IMR-90 (cell line): Measurements from ENCODE around the gene WDR37. TPM values are rescaled to one million over a fixed set of nuclear protein-coding genes. Genes with fewer than 3 reads are reported as not detected.

Experiments used
- ATAC-seq: fragments of 200-7000 bp; cut with Tn5 transposase; 2 replicates; pipeline ENCODE4 v1.9.1; 2020; ENCODE audit warnings: low read depth, mild to moderate bottlenecking, moderate library complexity
- BruUV-seq: library from RNA; stranded (reverse); fragments of 400-500 nt; replicated peaks from 2 replicates; lab custom pipeline; 2021; lab: Mats Ljungman, UMichigan
- CTCF ChIA-PET: fragments of 300-600 bp; formaldehyde crosslinking; extraction: SDS; loops from one replicate; lab custom pipeline; 2021; ENCODE audit warnings: antibody characterized with exemption; lab: Yijun Ruan, JAX
- POLR2A ChIA-PET: fragments of 300-600 bp; sonication (Branson Sonifier 250); formaldehyde crosslinking; loops from one replicate; lab custom pipeline; 2022; ENCODE audit warnings: antibody characterized with exemption; ENCODE audit not compliant: unreplicated experiment; lab: Charles Lee
- DNase-seq: peaks from one replicate; pipeline ENCODE4 v3.0.0; 2013
- H2AFZ ChIP-seq: replicated peaks from 2 replicates; pipeline ENCODE3; 2013; ENCODE audit warnings: low read length, mild to moderate bottlenecking; ENCODE audit not compliant: poor library complexity
- H2AK5ac ChIP-seq: 2 replicates; pipeline ENCODE4 v1.6.1; 2013; ENCODE audit warnings: low read depth, low read length, inconsistent platforms
- H2AK9ac ChIP-seq: replicated peaks from 2 replicates; pipeline ENCODE3; 2013; ENCODE audit warnings: mild to moderate bottlenecking, low read depth, low read length, moderate library complexity; ENCODE audit not compliant: poor library complexity
- H2BK120ac ChIP-seq: 2 replicates; pipeline ENCODE4 v1.6.1; 2013; ENCODE audit warnings: low read depth, low read length, inconsistent platforms
- H2BK15ac ChIP-seq: 3 replicates; pipeline ENCODE4 v1.6.1; 2013; ENCODE audit warnings: low read depth, low read length, inconsistent platforms
- H2BK20ac ChIP-seq: 2 replicates; pipeline ENCODE4 v1.6.1; 2013; ENCODE audit warnings: low read depth, mild to moderate bottlenecking, inconsistent platforms, low read length, moderate library complexity
- H2BK5ac ChIP-seq: 2 replicates; pipeline ENCODE4 v1.6.1; 2013; ENCODE audit warnings: mild to moderate bottlenecking, low read depth, low read length, inconsistent platforms; ENCODE audit not compliant: poor library complexity, severe bottlenecking
- H3K14ac ChIP-seq: replicated peaks from 2 replicates; pipeline ENCODE4 v1.6.1; 2013; ENCODE audit warnings: low read depth, low read length, inconsistent platforms
- H3K18ac ChIP-seq: 2 replicates; pipeline ENCODE4 v1.6.1; 2013; ENCODE audit warnings: low read depth, low read length, control low read depth
- H3K23ac ChIP-seq: 2 replicates; pipeline ENCODE4 v1.6.1; 2013; ENCODE audit warnings: low read depth, low read length, inconsistent platforms
- H3K27ac ChIP-seq: 2 replicates; pipeline ENCODE4 v1.5.1; 2013; ENCODE audit warnings: mild to moderate bottlenecking, control low read depth, low read length; ENCODE audit not compliant: insufficient read depth
- H3K27me3 ChIP-seq: 2 replicates; pipeline ENCODE4 v1.6.1; 2013; ENCODE audit warnings: low read length; ENCODE audit not compliant: control insufficient read depth, insufficient read depth
- H3K36me3 ChIP-seq: 2 replicates; pipeline ENCODE4 v1.6.1; 2013; ENCODE audit warnings: low read length, mixed read lengths; ENCODE audit not compliant: control insufficient read depth, insufficient read depth
- H3K4ac ChIP-seq: 2 replicates; pipeline ENCODE4 v1.6.1; 2013; ENCODE audit warnings: low read depth, low read length, inconsistent platforms
- H3K4me1 ChIP-seq: 2 replicates; pipeline ENCODE4 v1.6.1; 2013; ENCODE audit warnings: low read length, mixed read lengths; ENCODE audit not compliant: control insufficient read depth, insufficient read depth
- H3K4me2 ChIP-seq: 2 replicates; pipeline ENCODE4 v1.6.1; 2013; ENCODE audit warnings: low read depth, mild to moderate bottlenecking, control low read depth, low read length, moderate library complexity
- H3K4me3 ChIP-seq: 2 replicates; pipeline ENCODE4 v1.5.1; 2013; ENCODE audit warnings: low read depth, mild to moderate bottlenecking, control low read depth, low read length, moderate library complexity; ENCODE audit not compliant: insufficient read depth
- H3K56ac ChIP-seq: 2 replicates; pipeline ENCODE4 v1.6.1; 2013; ENCODE audit warnings: low read length, inconsistent platforms; ENCODE audit not compliant: insufficient read depth; ENCODE audit errors: extremely low read depth
- H3K79me1 ChIP-seq, 2 experiments: 2 replicates each; pipeline ENCODE4 v1.6.1; 2013; ENCODE audit warnings: low read length in 2 of 2, inconsistent platforms in 1 of 2, low read depth in 1 of 2
- H3K9ac ChIP-seq: 2 replicates; pipeline ENCODE4 v1.6.1; 2013; ENCODE audit warnings: low read depth, low read length, control low read depth
- H3K9me1 ChIP-seq: 2 replicates; pipeline ENCODE4 v1.6.1; 2013; ENCODE audit warnings: low read length, inconsistent platforms; ENCODE audit not compliant: insufficient read depth
- H3K9me3 ChIP-seq: 2 replicates; pipeline ENCODE4 v1.6.1; 2013; ENCODE audit warnings: low read length; ENCODE audit not compliant: control insufficient read depth, insufficient read depth
- H4K20me1 ChIP-seq: 2 replicates; pipeline ENCODE4 v1.6.1; 2013; ENCODE audit warnings: low read length, inconsistent platforms; ENCODE audit not compliant: insufficient read depth
- H4K5ac ChIP-seq: 2 replicates; pipeline ENCODE4 v1.6.1; 2013; ENCODE audit warnings: mild to moderate bottlenecking, low read depth, low read length, control low read depth
- H4K8ac ChIP-seq, 2 experiments: 2 replicates each; pipeline ENCODE4 v1.6.1; 2013; ENCODE audit warnings: low read depth in 2 of 2, low read length in 2 of 2, control low read depth in 1 of 2, inconsistent platforms in 1 of 2
- H4K91ac ChIP-seq: 2 replicates; pipeline ENCODE4 v1.6.1; 2013; ENCODE audit warnings: low read depth, low read length, inconsistent platforms; ENCODE audit not compliant: insufficient read depth
- BHLHE40 ChIP-seq: fragments of 150-350 bp; IDR thresholded peaks from 2 replicates; pipeline ENCODE4 v1.6.1; 2016; ENCODE audit warnings: mild to moderate bottlenecking, low read depth, low read length
- FOS ChIP-seq: fragments of 150-350 bp; IDR thresholded peaks from 2 replicates; pipeline ENCODE4 v1.6.1; 2016; ENCODE audit warnings: low read depth, low read length
- MXI1 ChIP-seq: IDR thresholded peaks from 2 replicates; pipeline ENCODE4 v1.6.1; 2012; ENCODE audit warnings: low read depth, mild to moderate bottlenecking, low read length, moderate library complexity, borderline replicate concordance
- NFE2L2 ChIP-seq: fragments of 150-350 bp; IDR thresholded peaks from 2 replicates; pipeline ENCODE4 v1.6.1; 2016; ENCODE audit warnings: low read depth, mild to moderate bottlenecking, low read length
- POLR2A ChIP-seq: IDR thresholded peaks from 2 replicates; pipeline ENCODE4 v1.6.1; 2012; ENCODE audit warnings: mild to moderate bottlenecking, low read depth, low read length
- RCOR1 ChIP-seq: IDR thresholded peaks from 2 replicates; pipeline ENCODE4 v1.6.1; 2012; ENCODE audit warnings: mild to moderate bottlenecking, low read length, improper control_type of control experiment; ENCODE audit not compliant: insufficient replicate concordance
- SMC3 ChIP-seq: fragments of 150-350 bp; IDR thresholded peaks from 2 replicates; pipeline ENCODE4 v1.6.1; 2016; ENCODE audit warnings: low read depth, mild to moderate bottlenecking, antibody characterized with exemption, low read length, moderate library complexity
- WGBS, 2 experiments: methylation state at CpG; one replicate each; pipeline versions ENCODE4 v1.1.5 to v1.1.7; 2013; ENCODE audit warnings: missing lambda C conversion rate in 2 of 2; ENCODE audit not compliant: insufficient read length in 1 of 2; ENCODE audit errors: extremely low coverage in 2 of 2; 5-methylcytosine and 5-hydroxymethylcytosine counted together
- dilution Hi-C: fragments of 300-500 bp; cut with HindIII; formaldehyde crosslinking; loops from one replicate; pipeline ENCODE4 v1.14.3; 2018; ENCODE audit warnings: low sequenced_read_pairs; ENCODE audit not compliant: unreplicated experiment
- in situ Hi-C: fragments of 300-500 bp; cut with MboI; formaldehyde crosslinking; loops from 3 replicates; pipeline ENCODE4 v1.14.3; 2019; ENCODE audit warnings: low sequenced_read_pairs, inconsistent platforms, mixed read lengths
- intact Hi-C: fragments of 100-400 bp; cut with micrococcal nuclease; formaldehyde crosslinking; loops from 2 replicates; pipeline ENCODE4 v1.10.0; 2022
- polyA plus RNA-seq, 3 experiments: library from polyadenylated mRNA; depleted of rRNA; stranded (reverse); fragments of >200 nt; gene quantifications; 2 replicates each; pipeline ENCODE4 v1.2.3, GENCODE V29; 2012; ENCODE audit warnings: low replicate concordance in 1 of 3
- total RNA-seq: library from RNA; depleted of rRNA; stranded (reverse); fragments of >200 nt; gene quantifications from 2 replicates; pipeline ENCODE4 v1.2.3, GENCODE V29; 2012
- TF ChIP-seq, protein P1 (sequence below): conservative IDR thresholded peaks from 2 replicates; pipeline ENCODE4 v1.5.1; 2012; ENCODE audit warnings: mild to moderate bottlenecking, low read depth, low read length, improper control_type of control experiment

WDR37 gene
- total and polyA plus RNA-seq, 2 of the 4 experiments (the other 2 are of a cell fraction), result 12.7 to 14.5 TPM

GRCh38 chr10:1068380-1069361, 12.5 kb downstream of the WDR37 start:
- Histone ChIP-seq H3K4me3 (no peak overlapping the region), H3K36me3 (peaks cover 11% of the 10 kb centered on the region), H3K27ac (no peak overlapping the region), H3K9ac (no peak overlapping the region), H2AK5ac (no peak overlapping the region), H2BK20ac (no peak overlapping the region), H4K5ac (no peak overlapping the region), H3K23ac (no peak overlapping the region), H3K56ac (no peak overlapping the region), H3K9me1 (peaks cover 9% of the 10 kb centered on the region; the same call in 1 of the 2 replicates), H3K4ac (no peak overlapping the region), H4K91ac (no peak overlapping the region), H4K8ac (no peak overlapping the region), H3K4me1 (no peaks in the 10 kb centered on the region), H2BK5ac (no peak overlapping the region), H3K9me3 (no peaks in the 10 kb centered on the region), H3K79me1 (peaks cover 18 to 53% of the 10 kb centered on the region in 2 experiments), H3K4me2 (no peak overlapping the region), H2AK9ac (no peak overlapping the region), H3K18ac (no peak overlapping the region), H2BK120ac (no peak overlapping the region), H2AFZ (no peak overlapping the region), H3K14ac (no peak overlapping the region), H2BK15ac (no peak overlapping the region), H4K20me1 (peaks cover 10% of the 10 kb centered on the region; the same call in 1 of the 2 replicates), H3K27me3 (no peaks in the 10 kb centered on the region)
- WGBS, 2 experiments, result 100% methylated on average over 2 of the region's 10 CpGs; no CpG with 5 or more reads in 1 of the 2 experiments
- DNase-seq (no peak), ATAC-seq (no peak)
- BruUV-seq, result no TSS peak
- TF ChIP-seq FOS (no peak), MXI1 (no peak), SMC3 (no peak), BHLHE40 (no peak), POLR2A (no peak), NFE2L2 (no peak), RCOR1 (no peak)
- TF ChIP-seq, protein P1, sequence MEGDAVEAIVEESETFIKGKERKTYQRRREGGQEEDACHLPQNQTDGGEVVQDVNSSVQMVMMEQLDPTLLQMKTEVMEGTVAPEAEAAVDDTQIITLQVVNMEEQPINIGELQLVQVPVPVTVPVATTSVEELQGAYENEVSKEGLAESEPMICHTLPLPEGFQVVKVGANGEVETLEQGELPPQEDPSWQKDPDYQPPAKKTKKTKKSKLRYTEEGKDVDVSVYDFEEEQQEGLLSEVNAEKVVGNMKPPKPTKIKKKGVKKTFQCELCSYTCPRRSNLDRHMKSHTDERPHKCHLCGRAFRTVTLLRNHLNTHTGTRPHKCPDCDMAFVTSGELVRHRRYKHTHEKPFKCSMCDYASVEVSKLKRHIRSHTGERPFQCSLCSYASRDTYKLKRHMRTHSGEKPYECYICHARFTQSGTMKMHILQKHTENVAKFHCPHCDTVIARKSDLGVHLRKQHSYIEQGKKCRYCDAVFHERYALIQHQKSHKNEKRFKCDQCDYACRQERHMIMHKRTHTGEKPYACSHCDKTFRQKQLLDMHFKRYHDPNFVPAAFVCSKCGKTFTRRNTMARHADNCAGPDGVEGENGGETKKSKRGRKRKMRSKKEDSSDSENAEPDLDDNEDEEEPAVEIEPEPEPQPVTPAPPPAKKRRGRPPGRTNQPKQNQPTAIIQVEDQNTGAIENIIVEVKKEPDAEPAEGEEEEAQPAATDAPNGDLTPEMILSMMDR, result no peak
- CTCF ChIA-PET, result interaction anchor here (0.9 kb wide), 1 partner anchor 12 kb away, joined by 3 read pairs; no protein-coding TSS in a partner anchor
- dilution Hi-C loops, result no loop called here
- in situ Hi-C loops, result no loop called here
- POLR2A ChIA-PET, result no interaction called here
- intact Hi-C loops, result no loop called here
